ENCODE measurements around the gene PILRB.
A peak's percentile ranks its signal among the peaks of the same experiment; 100 is the strongest.

Gene PILRB

DNA sequence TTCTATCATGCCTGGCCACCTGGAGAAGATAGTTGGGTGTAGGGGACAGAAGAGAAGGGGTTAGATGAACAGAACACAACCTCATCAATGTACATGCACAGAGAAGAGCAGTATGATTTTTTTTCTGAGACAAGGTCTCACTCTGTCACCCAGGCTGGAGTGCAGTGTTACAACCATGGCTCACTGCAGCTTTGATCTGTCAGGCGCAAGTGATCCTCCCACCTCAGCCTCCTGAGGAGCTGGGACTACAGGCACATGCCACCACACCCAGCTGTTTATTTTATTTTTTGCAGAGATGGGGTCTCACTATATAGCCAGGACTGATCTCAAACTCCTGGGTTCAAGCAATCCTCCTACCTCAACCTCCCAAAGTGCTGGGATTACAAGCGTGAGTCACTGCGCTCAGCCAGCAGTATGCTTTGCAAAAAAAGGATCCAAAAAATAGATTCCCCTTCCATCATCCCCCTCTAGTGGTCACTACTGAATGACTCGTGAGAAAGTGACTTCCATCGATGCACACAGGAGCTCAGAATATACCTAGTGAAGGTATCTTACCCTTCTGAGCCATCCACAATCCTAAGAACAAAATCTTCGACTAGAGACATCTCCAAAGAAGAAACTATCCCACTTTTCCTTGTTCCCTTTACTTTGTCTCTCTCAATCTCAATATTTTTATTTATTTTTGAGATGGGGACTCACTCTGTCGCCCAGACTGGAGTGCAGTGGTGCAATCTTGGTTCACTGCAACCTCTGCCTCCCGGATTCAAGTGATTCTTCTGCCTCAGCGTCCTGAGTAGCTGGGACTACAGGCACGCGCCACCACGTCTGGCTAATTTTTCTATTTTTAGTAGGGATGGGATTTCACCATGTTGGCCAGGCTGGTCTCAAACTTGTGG, 49.6 kb downstream of the PILRB start:
- peak; percentile 12 to 33 for DNase-seq

DNA sequence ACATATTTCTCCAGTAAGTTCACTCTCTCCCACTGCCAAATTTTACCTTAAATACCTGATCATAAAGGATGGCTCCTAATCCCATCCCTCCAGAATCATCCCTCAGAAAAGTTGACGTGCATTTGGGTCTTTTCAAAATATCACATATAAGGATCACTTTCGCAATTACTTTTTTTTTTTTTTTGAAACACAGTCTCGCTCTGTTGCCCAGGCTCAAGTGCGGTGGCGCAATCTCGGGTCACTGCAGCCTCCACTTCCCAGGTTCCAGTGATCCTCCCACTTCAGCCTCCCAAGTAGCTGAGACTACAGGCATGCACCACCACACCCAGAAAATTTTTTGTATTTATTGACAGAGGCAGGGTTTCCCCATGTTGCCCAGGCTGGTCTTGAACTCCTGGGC, 53.2 kb downstream of the PILRB start:
- no peak for DNase-seq

DNA sequence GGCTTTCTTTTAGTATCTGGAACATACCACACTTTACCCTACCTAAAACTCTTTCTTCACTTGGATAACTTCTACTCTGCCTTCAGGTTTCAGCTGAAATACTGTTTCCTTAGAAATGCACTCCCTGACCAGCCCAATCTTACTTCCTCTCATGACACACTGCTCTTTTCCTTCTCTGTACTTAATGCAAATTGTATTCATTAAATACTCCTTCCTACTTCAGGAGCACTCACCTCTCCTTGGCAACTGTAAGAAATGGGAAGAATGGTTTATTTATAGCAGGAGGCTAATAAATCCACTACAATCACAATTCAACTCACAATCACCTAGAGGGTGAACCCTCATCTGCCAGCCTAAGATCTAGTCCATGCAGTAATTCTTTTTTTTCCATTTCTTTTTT, 55.4 kb downstream of the PILRB start:
- DNase-seq, result no peak

DNA sequence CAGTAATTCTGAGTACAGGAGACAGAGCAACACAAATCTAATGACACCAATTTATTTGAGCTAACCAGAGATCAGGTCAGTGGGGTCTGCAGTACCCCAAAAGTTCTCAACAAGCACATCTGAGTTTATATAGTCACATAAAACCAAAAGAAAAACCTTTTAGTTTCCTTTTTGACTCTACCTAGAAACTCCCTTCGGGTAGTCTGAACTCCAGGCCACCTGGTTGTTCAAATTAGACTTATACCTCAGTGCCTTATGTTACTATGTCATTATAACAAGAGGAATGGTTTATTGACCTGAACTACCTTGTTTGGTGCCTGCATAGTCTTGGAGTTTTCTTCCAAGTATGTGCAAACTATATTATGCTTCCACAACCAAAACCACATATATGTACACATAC, 56.0 kb downstream of the PILRB start:
- DNase-seq, result no peak

DNA sequence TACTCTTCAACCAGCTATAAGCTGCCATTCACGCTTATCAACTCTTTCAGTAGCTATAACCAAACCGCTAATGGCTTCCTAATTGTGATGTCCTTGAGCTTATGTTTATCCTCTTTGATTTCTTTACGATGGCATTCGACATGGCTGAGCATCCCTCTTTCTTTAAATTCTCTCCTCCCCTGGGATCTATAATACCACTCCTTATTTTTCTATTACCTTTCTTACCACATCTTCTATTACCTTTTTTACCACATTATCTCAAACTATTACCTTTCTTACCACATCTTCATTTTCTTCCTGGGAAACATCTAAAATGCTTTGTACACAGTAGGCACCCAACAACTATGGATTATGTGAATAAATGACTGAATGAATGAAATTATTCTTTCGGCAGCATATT, 57.5 kb downstream of the PILRB start:
- DNase-seq, result no peak
